ENCODE data around the gene CNIH1. TPM values are rescaled to one million over a fixed set of nuclear protein-coding genes. Genes with fewer than 3 reads are reported as not detected.

Gene CNIH1
- total and polyA plus RNA-seq, 2 of the 13 experiments (the other 11 are each of a cell fraction or from before 2014, with no cell fraction given) = 166 to 421 TPM

DNA sequence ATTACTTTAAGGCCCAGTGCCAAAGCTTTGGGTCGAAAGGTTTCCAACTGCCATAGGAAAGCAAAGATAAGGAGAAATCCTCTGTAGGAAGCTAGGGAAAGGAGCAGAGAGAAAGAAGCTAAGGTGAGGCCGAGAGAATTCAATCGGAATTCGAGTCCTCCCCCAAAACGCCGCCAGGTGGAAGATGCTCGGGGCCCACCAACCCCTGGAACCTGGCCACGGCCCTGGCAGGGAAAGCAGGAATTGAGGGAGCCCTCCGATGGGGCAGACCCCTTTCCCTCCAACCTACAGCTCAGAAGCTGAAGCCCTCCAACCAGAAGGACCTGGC is 47.1 kb upstream of the CNIH1 start (continued):
- TF ChIP-seq NFKB2 (CRISPR knock-in tag; IDR thresholded peaks at IDR 0.05; ENCODE audit: borderline replicate concordance) (no peak), KLF6 (CRISPR knock-in tag; IDR thresholded peaks at IDR 0.05) (no peak), BCL6 (CRISPR knock-in tag; IDR thresholded peaks at IDR 0.05) (no peak), ZNF766 (CRISPR knock-in tag; IDR thresholded peaks at IDR 0.05; ENCODE audit: borderline replicate concordance) (no peak), ZNF720 (CRISPR knock-in tag; IDR thresholded peaks at IDR 0.05) (no peak), ZIK1 (CRISPR knock-in tag; IDR thresholded peaks at IDR 0.05; ENCODE audit: borderline replicate concordance, low read depth) (no peak), FIP1L1 (IDR thresholded peaks at IDR 0.05; ENCODE audit: borderline replicate concordance, insufficient read depth, low read depth, low read length) (no peak), HOXA9 (CRISPR knock-in tag; IDR thresholded peaks at IDR 0.05; ENCODE audit: borderline replicate concordance) (no peak), DR1 (CRISPR knock-in tag; IDR thresholded peaks at IDR 0.05) (no peak), ZBTB42 (CRISPR knock-in tag; IDR thresholded peaks at IDR 0.05) (0 out of 2 replicates have a peak, but pooled peaks have one; percentile 14), ZNF234 (CRISPR knock-in tag; conservative IDR thresholded peaks at IDR 0.05) (no peak), NONO (IDR thresholded peaks at IDR 0.05) (no peak), NONO (CRISPR knock-in tag; conservative IDR thresholded peaks at IDR 0.05) (no peak), ZNF546 (CRISPR knock-in tag; conservative IDR thresholded peaks at IDR 0.05) (no peak), GPN1 (CRISPR knock-in tag; IDR thresholded peaks at IDR 0.05; ENCODE audit: borderline replicate concordance) (no peak), RFXAP (CRISPR knock-in tag; IDR thresholded peaks at IDR 0.05; ENCODE audit: borderline replicate concordance) (no peak)
- TF ChIP-seq, protein P1, sequence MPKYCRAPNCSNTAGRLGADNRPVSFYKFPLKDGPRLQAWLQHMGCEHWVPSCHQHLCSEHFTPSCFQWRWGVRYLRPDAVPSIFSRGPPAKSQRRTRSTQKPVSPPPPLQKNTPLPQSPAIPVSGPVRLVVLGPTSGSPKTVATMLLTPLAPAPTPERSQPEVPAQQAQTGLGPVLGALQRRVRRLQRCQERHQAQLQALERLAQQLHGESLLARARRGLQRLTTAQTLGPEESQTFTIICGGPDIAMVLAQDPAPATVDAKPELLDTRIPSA (CRISPR knock-in tag; IDR thresholded peaks at IDR 0.05; ENCODE audit: borderline replicate concordance) = no peak
- TF ChIP-seq, protein P2, sequence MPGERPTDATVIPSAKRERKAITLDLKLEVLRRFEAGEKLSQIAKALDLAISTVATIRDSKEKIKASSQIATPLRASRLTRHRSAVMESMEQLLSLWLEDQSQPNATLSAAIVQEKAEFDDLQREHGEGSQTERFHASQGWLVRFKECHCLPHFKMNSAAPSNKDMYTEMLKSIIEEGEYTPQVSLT (CRISPR knock-in tag; IDR thresholded peaks at IDR 0.05; ENCODE audit: borderline replicate concordance, low read depth) = no peak
- TF ChIP-seq, protein P3, sequence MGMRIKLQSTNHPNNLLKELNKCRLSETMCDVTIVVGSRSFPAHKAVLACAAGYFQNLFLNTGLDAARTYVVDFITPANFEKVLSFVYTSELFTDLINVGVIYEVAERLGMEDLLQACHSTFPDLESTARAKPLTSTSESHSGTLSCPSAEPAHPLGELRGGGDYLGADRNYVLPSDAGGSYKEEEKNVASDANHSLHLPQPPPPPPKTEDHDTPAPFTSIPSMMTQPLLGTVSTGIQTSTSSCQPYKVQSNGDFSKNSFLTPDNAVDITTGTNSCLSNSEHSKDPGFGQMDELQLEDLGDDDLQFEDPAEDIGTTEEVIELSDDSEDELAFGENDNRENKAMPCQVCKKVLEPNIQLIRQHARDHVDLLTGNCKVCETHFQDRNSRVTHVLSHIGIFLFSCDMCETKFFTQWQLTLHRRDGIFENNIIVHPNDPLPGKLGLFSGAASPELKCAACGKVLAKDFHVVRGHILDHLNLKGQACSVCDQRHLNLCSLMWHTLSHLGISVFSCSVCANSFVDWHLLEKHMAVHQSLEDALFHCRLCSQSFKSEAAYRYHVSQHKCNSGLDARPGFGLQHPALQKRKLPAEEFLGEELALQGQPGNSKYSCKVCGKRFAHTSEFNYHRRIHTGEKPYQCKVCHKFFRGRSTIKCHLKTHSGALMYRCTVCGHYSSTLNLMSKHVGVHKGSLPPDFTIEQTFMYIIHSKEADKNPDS (CRISPR knock-in tag; IDR thresholded peaks at IDR 0.05) = no peak
- TF ChIP-seq, protein P4, sequence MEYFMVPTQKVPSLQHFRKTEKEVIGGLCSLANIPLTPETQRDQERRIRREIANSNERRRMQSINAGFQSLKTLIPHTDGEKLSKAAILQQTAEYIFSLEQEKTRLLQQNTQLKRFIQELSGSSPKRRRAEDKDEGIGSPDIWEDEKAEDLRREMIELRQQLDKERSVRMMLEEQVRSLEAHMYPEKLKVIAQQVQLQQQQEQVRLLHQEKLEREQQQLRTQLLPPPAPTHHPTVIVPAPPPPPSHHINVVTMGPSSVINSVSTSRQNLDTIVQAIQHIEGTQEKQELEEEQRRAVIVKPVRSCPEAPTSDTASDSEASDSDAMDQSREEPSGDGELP (IDR thresholded peaks at IDR 0.05; ENCODE audit: borderline replicate concordance, low read depth) = no peak
- TF ChIP-seq, protein P5, sequence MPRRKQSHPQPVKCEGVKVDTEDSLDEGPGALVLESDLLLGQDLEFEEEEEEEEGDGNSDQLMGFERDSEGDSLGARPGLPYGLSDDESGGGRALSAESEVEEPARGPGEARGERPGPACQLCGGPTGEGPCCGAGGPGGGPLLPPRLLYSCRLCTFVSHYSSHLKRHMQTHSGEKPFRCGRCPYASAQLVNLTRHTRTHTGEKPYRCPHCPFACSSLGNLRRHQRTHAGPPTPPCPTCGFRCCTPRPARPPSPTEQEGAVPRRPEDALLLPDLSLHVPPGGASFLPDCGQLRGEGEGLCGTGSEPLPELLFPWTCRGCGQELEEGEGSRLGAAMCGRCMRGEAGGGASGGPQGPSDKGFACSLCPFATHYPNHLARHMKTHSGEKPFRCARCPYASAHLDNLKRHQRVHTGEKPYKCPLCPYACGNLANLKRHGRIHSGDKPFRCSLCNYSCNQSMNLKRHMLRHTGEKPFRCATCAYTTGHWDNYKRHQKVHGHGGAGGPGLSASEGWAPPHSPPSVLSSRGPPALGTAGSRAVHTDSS (CRISPR knock-in tag; conservative IDR thresholded peaks at IDR 0.05) = no peak

Data from HepG2 (cell line).